GM12878 (cell line): ENCODE data around the gene RPL10.

Experiments
- ELK1 ChIP-seq: IDR thresholded peaks from 2 replicates; pipeline ENCODE4 v1.6.1; 2012; ENCODE audit warnings: low read depth, low read length, improper control_type of control experiment
- USF2 ChIP-seq: IDR thresholded peaks from 2 replicates; pipeline ENCODE4 v1.6.1; 2011; ENCODE audit warnings: low read depth, low read length, improper control_type of control experiment, borderline replicate concordance
- ZBTB11 ChIP-seq: fragments of 450-650 bp; formaldehyde crosslinking; IDR thresholded peaks from 2 replicates; pipeline ENCODE4 v1.5.0; 2022; ENCODE audit warnings: mild to moderate bottlenecking, missing genetic modification characterization

GRCh38 chrX:154372612-154373022, 25.6 kb upstream of the RPL10 start:
- TF ChIP-seq ZBTB11 (CRISPR knock-in tag) = no peak
- peak; percentile 78; the same call in 1 of the 2 replicates for TF ChIP-seq ELK1
- TF ChIP-seq USF2 = peak; percentile 43
